ENCODE results near the gene PDRG1. TPM values are rescaled to one million over a fixed set of nuclear protein-coding genes. Genes with fewer than 3 reads are reported as not detected.

Gene PDRG1
- polyA plus RNA-seq, 3 donors, result 3.5 to 4.4 (median 3.7) TPM

DNA sequence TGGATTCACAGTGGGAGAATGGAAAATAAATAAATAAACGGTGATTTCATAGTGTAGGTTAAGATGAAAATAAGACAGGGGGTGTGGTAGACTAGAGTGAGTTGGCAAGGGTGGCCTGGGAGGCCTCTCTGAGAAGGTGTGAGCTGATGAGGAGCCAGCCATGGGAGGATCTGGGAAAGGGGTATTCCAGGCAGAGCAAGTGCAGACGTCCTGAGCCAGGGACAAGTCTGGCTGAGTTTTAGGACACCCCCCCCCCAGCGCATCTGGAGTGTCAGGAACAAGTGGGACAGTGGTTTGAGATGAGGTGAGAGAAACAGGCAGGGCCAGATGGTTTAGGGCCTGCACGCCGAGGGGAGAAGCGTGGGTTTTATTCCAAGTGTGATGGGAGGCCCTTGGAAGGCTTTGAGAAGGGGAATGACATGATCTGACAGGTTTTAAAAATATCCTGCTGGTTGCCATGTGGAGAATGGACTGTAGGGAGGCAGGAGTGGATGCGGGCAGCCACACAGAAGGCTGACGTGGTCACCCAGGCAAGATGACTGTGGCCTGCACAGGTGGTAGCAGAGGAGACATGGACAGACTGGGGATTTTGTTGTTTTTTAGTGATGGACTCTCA is 37.3 kb upstream of the PDRG1 start:
- Mint-ChIP-seq H3K36me3 (no peaks in the 10 kb centered on the region), H3K9me3 (peaks cover 0 to 2% (median 0%) of the 10 kb centered on the region in 7 donors), H3K27me3 (ENCODE audit: low read depth in 3 of 3) (peaks cover 18 to 24% (median 23%) of the 10 kb centered on the region in 3 donors), H3K27ac (peak overlapping the region in 1 of 7 donors; percentile 15), H3K4me1 (no peaks in the 10 kb centered on the region), H3K4me3 (no peak overlapping the region)
- Histone ChIP-seq H4K20me1 (ENCODE audit: insufficient read depth, low read length) (no peaks in the 10 kb centered on the region), H3K4me2 (replicated peaks; ENCODE audit: extremely low read depth, low read length, poor library complexity, severe bottlenecking) (no peak overlapping the region), H3K27ac (ENCODE audit: low read depth in 1 of 2, low read length in 2 of 2) (no peak overlapping the region), H3K79me2 (ENCODE audit: insufficient read depth, low read length) (no peaks in the 10 kb centered on the region), H3K36me3 (replicated peaks in 1 of 2; ENCODE audit: control insufficient read depth in 1 of 2, insufficient read depth in 2 of 2, low read length in 2 of 2) (no peaks in the 10 kb centered on the region), H3K4me1 (ENCODE audit: control insufficient read depth in 1 of 2, insufficient read depth in 2 of 2, low read length in 2 of 2) (no peaks in the 10 kb centered on the region), H3K9me3 (replicated peaks in 1 of 2; ENCODE audit: control insufficient read depth in 1 of 2, insufficient read depth in 1 of 2, low read length in 2 of 2) (no peaks in the 10 kb centered on the region), H2AFZ (ENCODE audit: insufficient read depth, low read depth, low read length, poor library complexity, severe bottlenecking) (no peak overlapping the region), H3K4me3 (replicated peaks in 1 of 3; ENCODE audit: low read depth in 2 of 3, low read length in 3 of 3) (no peak overlapping the region), H3K27me3 (ENCODE audit: control insufficient read depth in 2 of 2, insufficient read depth in 2 of 2, low read length in 2 of 2) (peaks cover 6 to 17% of the 10 kb centered on the region in 2 donors), H3K9ac (ENCODE audit: insufficient read depth, low read length, poor library complexity, severe bottlenecking) (no peak overlapping the region)
- DNase-seq, result no peak
- intact Hi-C loops (cut with micrococcal nuclease), result no loop called here
- TF ChIP-seq, protein P1, sequence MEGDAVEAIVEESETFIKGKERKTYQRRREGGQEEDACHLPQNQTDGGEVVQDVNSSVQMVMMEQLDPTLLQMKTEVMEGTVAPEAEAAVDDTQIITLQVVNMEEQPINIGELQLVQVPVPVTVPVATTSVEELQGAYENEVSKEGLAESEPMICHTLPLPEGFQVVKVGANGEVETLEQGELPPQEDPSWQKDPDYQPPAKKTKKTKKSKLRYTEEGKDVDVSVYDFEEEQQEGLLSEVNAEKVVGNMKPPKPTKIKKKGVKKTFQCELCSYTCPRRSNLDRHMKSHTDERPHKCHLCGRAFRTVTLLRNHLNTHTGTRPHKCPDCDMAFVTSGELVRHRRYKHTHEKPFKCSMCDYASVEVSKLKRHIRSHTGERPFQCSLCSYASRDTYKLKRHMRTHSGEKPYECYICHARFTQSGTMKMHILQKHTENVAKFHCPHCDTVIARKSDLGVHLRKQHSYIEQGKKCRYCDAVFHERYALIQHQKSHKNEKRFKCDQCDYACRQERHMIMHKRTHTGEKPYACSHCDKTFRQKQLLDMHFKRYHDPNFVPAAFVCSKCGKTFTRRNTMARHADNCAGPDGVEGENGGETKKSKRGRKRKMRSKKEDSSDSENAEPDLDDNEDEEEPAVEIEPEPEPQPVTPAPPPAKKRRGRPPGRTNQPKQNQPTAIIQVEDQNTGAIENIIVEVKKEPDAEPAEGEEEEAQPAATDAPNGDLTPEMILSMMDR (IDR thresholded peaks at IDR 0.05), result no peak
- 90% methylated on average over 7 of the region's 8 CpGs for WGBS (ENCODE audit: insufficient coverage)

DNA sequence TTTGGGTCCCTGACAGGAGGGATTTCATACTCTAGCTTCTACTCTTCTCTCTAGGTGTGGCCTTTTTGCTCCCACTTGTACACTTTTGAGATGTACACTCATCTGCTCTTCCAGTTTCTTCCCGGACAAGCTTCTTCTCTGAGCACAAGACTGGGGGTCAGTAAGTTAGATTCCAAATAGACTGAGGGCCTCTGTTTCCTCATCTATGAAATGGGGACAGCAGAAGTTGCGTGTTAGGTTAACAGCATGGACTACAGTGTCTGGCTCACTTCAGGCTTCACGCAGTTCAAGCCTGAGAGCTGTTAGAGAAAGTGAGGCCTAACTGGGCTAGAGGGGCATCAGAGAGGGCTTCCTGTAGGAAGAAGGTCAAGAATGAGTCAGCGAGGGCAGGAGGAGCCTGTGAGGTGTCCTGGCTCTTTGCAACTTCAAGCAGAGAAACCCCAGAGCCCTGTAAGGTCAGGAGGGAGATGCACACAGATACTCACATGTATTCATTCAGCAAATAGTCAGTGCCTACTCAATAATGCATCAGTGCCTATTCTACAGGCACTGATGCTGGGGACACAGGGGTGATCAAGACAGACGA is 36.7 kb upstream of the PDRG1 start:
- no peaks in the 10 kb centered on the region for H3K36me3 Mint-ChIP-seq
- DNase-seq, result no peak
- TF ChIP-seq, protein P1 (IDR thresholded peaks at IDR 0.05), result no peak
- peak overlapping the region in 1 of 7 donors; percentile 15 for H3K27ac Mint-ChIP-seq
- Histone ChIP-seq H3K79me2 (ENCODE audit: insufficient read depth, low read length) (no peaks in the 10 kb centered on the region), H3K27me3 (ENCODE audit: control insufficient read depth in 2 of 2, insufficient read depth in 2 of 2, low read length in 2 of 2) (peaks cover 0 to 11% of the 10 kb centered on the region in 2 donors), H3K4me3 (replicated peaks in 1 of 3; ENCODE audit: low read depth in 2 of 3, low read length in 3 of 3) (no peak overlapping the region), H3K36me3 (replicated peaks in 1 of 2; ENCODE audit: control insufficient read depth in 1 of 2, insufficient read depth in 2 of 2, low read length in 2 of 2) (no peaks in the 10 kb centered on the region), H3K9me3 (replicated peaks in 1 of 2; ENCODE audit: control insufficient read depth in 1 of 2, insufficient read depth in 1 of 2, low read length in 2 of 2) (no peaks in the 10 kb centered on the region), H3K4me2 (replicated peaks; ENCODE audit: extremely low read depth, low read length, poor library complexity, severe bottlenecking) (no peak overlapping the region), H3K4me1 (ENCODE audit: control insufficient read depth in 1 of 2, insufficient read depth in 2 of 2, low read length in 2 of 2) (no peaks in the 10 kb centered on the region), H3K27ac (ENCODE audit: low read depth in 1 of 2, low read length in 2 of 2) (no peak overlapping the region), H4K20me1 (ENCODE audit: insufficient read depth, low read length) (no peaks in the 10 kb centered on the region), H3K9ac (ENCODE audit: insufficient read depth, low read length, poor library complexity, severe bottlenecking) (no peak overlapping the region), H2AFZ (ENCODE audit: insufficient read depth, low read depth, low read length, poor library complexity, severe bottlenecking) (no peak overlapping the region)
- WGBS (ENCODE audit: insufficient coverage), result 94% methylated on average over 3 of the region's 5 CpGs
- H3K4me3 Mint-ChIP-seq, result no peak overlapping the region
- no peaks in the 10 kb centered on the region for H3K4me1 Mint-ChIP-seq
- H3K9me3 Mint-ChIP-seq, result no peaks in the 10 kb centered on the region
- H3K27me3 Mint-ChIP-seq (ENCODE audit: low read depth in 3 of 3), result peaks cover 14 to 19% (median 18%) of the 10 kb centered on the region in 3 donors
- intact Hi-C loops (cut with micrococcal nuclease), result no loop called here
